ENCODE measurements around the gene SDF4.

DNA sequence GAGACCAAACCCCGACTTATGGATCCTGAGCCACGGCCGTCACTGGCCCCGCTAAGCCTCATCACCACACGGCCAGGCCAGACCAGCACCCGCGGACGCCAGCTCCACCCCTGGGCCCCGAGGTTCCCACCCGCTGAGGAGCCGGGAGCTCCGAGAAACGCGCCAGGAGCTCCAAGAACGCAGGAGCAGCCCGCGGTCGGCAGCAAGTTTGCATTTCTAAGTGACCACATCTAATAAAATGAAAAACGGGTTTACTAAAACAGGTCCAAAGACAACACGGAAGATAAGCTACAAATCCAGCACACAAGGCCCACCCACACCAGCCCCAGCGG is 22.8 kb upstream of the SDF4 start:
- TF ChIP-seq, protein P1, sequence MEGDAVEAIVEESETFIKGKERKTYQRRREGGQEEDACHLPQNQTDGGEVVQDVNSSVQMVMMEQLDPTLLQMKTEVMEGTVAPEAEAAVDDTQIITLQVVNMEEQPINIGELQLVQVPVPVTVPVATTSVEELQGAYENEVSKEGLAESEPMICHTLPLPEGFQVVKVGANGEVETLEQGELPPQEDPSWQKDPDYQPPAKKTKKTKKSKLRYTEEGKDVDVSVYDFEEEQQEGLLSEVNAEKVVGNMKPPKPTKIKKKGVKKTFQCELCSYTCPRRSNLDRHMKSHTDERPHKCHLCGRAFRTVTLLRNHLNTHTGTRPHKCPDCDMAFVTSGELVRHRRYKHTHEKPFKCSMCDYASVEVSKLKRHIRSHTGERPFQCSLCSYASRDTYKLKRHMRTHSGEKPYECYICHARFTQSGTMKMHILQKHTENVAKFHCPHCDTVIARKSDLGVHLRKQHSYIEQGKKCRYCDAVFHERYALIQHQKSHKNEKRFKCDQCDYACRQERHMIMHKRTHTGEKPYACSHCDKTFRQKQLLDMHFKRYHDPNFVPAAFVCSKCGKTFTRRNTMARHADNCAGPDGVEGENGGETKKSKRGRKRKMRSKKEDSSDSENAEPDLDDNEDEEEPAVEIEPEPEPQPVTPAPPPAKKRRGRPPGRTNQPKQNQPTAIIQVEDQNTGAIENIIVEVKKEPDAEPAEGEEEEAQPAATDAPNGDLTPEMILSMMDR (IDR thresholded peaks at IDR 0.05): no peak
- no peak for TF ChIP-seq POLR2A (IDR thresholded peaks at IDR 0.05)
